Measurements from ENCODE around the gene AGBL1.

GRCh38 chr15:86444527-86444926 is 364.9 kb downstream of the AGBL1 start:
- TF ChIP-seq, protein P1, sequence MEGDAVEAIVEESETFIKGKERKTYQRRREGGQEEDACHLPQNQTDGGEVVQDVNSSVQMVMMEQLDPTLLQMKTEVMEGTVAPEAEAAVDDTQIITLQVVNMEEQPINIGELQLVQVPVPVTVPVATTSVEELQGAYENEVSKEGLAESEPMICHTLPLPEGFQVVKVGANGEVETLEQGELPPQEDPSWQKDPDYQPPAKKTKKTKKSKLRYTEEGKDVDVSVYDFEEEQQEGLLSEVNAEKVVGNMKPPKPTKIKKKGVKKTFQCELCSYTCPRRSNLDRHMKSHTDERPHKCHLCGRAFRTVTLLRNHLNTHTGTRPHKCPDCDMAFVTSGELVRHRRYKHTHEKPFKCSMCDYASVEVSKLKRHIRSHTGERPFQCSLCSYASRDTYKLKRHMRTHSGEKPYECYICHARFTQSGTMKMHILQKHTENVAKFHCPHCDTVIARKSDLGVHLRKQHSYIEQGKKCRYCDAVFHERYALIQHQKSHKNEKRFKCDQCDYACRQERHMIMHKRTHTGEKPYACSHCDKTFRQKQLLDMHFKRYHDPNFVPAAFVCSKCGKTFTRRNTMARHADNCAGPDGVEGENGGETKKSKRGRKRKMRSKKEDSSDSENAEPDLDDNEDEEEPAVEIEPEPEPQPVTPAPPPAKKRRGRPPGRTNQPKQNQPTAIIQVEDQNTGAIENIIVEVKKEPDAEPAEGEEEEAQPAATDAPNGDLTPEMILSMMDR (IDR thresholded peaks at IDR 0.05) = no peak
- no peak for TF ChIP-seq EZH2 (IDR thresholded peaks at IDR 0.05; ENCODE audit: borderline replicate concordance, insufficient read depth, low read depth, low read length, poor library complexity, severe bottlenecking)

All from B cell (primary cell).